NCI-H2196 (cell line): ENCODE data around the gene AANAT.
A peak's percentile ranks its signal among the peaks of the same experiment; 100 is the strongest.

Experiments
- DNase-seq: peaks from one replicate; lab custom pipeline; 2025; ENCODE audit not compliant: unreplicated experiment; lab: John Stamatoyannopoulos, UW

AANAT gene

DNA sequence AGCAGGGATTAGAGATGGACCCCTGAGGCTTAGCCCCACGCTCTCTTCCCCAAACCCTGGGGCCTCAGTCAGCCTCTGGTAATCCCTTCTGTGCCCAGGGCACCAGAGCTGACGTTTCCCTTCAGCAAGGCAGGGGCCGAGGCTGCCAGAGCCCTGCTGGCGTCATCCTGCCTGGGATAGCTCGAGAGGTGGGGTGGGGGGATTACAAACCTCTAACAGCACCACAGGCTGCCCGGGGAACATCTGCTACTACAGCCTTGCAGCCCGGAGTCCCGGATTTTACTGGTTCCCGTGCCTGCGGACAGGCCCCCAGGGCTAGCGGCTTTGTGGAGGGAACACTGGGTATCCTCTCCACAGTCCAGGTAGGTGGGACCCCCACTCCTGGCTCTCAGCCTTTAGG lies at the start of gene AANAT:
AANAT (plus strand) TSS at position 238 of the 400 bp plus-strand sequence. CDS start 1,144 bp downstream, outside the sequence.
- DNase-seq = no peak

GRCh38 chr17:76419576-76420260 lies 47.7 kb upstream of the AANAT start:
- DNase-seq = no peak

- no peak for DNase-seq
Observed at GRCh38 chr17:76420356-76421043, 46.9 kb upstream of the AANAT start.

- DNase-seq = no peak
Observed at GRCh38 chr17:76421044-76421407, 46.4 kb upstream of the AANAT start.

GRCh38 chr17:76422406-76422805 lies 45.0 kb upstream of the AANAT start:
- DNase-seq = no peak

DNA sequence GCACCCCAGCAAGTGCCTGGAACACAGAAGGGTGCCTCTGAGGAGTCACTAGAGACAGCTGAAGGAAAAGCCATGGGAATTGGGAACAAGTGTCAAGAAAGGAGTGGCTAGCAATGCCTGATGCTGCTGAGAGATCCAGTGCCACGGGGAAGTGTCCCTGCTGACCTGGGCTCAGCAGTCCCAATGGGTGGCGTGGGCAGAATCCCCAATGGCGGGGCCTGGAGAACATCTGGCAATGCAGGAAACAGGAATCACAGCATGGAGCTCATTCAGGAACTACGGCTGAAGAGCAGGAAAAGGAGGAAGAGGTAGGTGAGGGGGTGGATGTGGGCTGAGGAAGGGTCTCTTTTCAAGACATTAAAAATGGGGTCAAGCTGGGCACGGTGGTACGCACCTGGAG lies 44.5 kb upstream of the AANAT start:
- no peak for DNase-seq

DNA sequence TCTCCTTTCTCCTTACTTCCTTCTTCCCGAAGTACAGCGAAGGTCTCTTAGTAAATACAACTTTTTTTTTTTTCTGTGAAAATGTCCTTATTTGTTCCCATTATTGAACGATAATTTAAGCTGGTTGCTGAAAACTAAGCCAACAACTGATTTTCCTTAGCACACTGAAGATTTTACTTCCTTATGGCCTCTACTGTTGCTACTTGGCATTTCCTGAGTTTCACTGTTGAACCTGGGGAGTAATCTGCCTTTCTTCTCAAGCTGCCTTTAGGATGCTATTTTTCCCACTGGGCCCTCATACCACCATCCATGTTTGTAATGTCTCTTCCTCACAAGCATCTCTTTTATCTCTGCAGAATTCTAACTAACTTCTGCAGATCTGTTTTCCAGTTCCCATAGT lies 40.5 kb upstream of the AANAT start:
- no peak for DNase-seq

- no peak for DNase-seq
Observed at GRCh38 chr17:76427501-76428231, 39.7 kb upstream of the AANAT start.

GRCh38 chr17:76428511-76428910 lies 38.9 kb upstream of the AANAT start:
- no peak for DNase-seq

DNA sequence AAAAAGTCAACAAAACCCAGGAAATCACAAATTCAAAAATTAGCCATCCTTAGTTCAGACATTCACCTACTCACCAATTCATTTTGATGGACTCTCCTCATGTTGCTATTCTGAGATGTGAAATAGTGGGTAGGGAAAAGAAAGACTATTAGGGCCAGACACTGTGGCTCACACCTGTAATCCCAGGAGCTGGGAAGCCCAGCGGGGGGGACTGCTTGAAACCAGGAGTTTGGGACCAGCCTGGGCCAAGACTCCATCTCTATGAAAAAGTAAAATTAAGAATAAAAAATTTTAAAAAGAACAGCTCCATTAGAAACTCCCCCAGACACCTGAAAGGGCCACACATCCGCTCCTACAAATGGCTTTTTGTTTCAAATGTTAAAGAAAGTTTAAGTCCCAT lies 35.9 kb upstream of the AANAT start:
- no peak for DNase-seq

DNA sequence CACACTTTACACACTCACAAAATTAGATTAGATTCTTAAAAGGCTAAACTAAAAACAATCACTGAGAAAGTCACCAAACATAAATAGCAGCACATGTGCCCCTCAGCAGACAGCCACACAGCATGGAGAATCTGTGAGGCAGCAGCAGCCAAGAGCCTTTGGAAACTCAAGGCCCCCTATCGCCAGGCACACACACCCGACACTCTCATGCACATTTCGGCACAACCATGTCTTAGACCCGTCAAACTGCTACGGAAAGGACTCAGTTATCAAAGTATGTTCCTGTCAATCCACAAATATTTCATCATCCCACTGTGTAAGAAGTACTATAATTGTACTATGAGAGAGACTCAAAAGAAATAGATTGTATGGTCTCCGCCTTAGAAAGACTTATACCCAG lies 35.4 kb upstream of the AANAT start:
- no peak for DNase-seq

- no peak for DNase-seq
Observed at GRCh38 chr17:76432712-76433336, 34.6 kb upstream of the AANAT start.

- no peak for DNase-seq
Observed at GRCh38 chr17:76433693-76434092, 33.7 kb upstream of the AANAT start.

GRCh38 chr17:76434870-76435269 lies 32.5 kb upstream of the AANAT start:
- DNase-seq = no peak

GRCh38 chr17:76435751-76436150 lies 31.7 kb upstream of the AANAT start:
- DNase-seq = no peak

DNA sequence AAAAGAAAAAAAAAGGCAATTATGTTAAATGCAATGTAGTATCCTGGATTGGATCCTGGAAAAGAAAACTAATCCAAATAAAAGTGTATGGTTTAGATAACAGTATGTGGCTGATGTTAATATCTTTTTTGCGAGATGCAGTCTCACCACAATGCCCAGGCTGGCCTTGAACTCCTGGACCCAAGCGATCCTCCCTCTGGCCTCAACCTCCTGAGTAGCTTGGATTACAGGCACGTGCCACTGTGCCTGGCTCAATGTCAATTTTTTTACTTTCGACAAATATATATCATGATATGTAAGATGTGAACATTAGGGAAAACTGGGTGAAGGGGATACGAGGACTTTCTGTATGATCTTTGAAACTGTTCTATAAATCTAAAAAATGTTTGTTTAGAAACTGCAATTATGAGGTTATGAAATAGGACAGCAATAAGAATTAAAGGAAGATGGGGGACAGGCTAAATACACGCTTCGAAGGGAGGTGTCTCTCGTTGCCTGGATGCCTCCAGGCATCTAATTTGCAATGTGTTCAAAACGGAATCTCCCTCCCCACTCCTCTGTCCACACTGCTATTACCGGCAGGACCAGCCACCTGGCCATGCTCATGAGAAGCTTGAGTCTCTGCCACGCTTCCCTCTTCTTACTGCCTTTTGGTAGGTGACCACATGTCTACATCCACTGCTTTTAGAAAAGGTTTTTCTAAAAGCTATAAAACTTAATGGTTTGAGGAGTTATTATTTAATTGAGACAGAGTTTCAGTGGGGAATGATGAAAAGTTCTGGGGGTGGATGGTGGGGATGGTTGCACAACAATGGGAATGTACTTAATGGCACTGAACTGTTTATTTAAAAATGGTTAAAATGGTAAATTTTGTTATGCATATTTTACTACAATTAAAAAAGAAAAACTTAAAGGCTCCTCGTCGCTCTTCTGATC lies 29.7 kb upstream of the AANAT start:
- DNase-seq = peak; percentile 52

GRCh38 chr17:76438906-76439305 lies 28.5 kb upstream of the AANAT start:
- no peak for DNase-seq

DNA sequence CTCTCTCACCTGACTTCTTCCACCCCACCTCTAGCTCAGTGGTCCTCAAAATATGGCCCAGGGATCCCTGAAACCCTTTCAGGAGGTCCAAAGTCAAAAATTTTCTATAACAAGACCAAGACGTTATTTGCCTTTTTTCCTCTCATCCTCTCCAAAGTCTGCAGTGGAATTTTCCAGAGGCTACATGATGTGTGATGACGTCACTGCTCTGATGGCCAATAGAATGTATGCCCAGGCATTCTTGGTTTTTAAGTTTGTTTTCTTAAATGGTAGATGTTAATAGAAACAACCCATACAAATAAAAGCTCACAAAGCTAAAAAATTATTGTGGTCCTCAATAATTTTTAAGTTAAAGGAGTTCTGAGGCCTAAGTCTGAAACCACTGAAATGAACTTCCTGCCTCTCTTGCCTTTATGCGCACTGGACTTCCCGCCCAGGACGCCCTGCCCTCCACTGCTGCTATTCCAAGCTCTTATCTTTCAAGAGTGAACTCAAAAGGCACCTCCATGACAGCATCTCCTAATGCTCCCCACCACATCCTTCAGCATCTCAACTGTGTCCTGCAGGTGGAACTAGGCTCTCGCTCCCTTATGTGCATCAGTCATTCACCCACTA lies 28.0 kb upstream of the AANAT start:
- no peak for DNase-seq

DNA sequence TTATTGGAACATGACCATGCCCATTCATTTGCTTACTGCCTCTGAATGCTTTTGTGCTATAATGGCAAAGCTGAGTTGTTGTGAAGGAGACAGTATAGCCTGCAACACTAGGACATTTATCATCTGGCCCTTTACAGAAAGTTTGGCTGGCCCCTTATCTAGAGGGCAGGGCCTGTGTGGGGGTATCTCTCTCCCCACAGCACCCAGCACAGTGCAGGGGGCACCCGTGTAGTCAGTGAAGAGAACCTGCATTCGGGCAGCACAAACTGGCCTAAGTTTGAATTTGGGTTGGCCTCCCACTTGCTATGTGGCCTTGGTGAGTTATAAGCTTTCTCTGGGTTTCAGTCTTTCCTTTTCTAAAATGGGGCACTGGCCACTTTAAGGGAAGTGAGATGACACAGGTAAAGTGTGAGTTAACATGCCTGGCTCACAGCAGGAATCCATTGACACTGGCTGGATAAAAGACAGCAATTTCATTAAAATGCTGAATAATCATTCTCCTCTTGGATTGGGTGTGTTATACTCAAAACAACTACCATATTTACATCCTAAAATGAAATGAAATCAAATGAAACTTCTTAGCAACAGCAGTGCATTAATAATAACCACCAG lies 26.5 kb upstream of the AANAT start:
- no peak for DNase-seq
